Neutrophil (primary cell): ENCODE measurements around the gene PDGFD.

ENCODE experiments used
- H3K27ac ChIP-seq: fragments of 200-600 bp; sonication (generic); 2 replicates; pipeline ENCODE4 v1.5.1; 2016; ENCODE audit warnings: mild to moderate bottlenecking, moderate library complexity
- H3K27me3 ChIP-seq: fragments of 200-600 bp; sonication (generic); 2 replicates; pipeline ENCODE4 v1.6.0; 2016; ENCODE audit warnings: mild to moderate bottlenecking
- H3K36me3 ChIP-seq: fragments of 200-600 bp; sonication (generic); 2 replicates; pipeline ENCODE4 v1.5.1; 2017
- H3K4me1 ChIP-seq, 2 experiments: fragments of 200-600 bp in 1 of 2; sonication (generic) in 1 of 2; 1 replicate in 1 of 2; 2 replicates in 1 of 2; pipeline versions ENCODE4 v1.5.1 to v1.6.1; 2013 to 2016; ENCODE audit warnings: low read depth in 1 of 2, low read length in 1 of 2, mild to moderate bottlenecking in 1 of 2, moderate library complexity in 1 of 2; ENCODE audit not compliant: control insufficient read depth in 1 of 2, insufficient read depth in 1 of 2
- H3K4me3 ChIP-seq, 2 experiments: fragments of 200-600 bp in 1 of 2; sonication (generic) in 1 of 2; 1 replicate in 1 of 2; 2 replicates in 1 of 2; pipeline ENCODE4 v1.5.1; 2013 to 2016; ENCODE audit warnings: low read depth in 1 of 2, low read length in 1 of 2, mild to moderate bottlenecking in 1 of 2, moderate library complexity in 1 of 2
- H3K9me3 ChIP-seq: fragments of 200-600 bp; sonication (generic); 2 replicates; pipeline ENCODE4 v1.5.1; 2016
- TF ChIP-seq, protein P1 (sequence below): fragments of 200-600 bp; sonication (generic); IDR thresholded peaks from 2 replicates; pipeline ENCODE4 v1.5.1; 2016; ENCODE audit warnings: antibody characterized with exemption

PDGFD gene

GRCh38 chr11:104164028-104164520 is at the start of gene PDGFD:
PDGFD (minus strand) TSS chr11:104164147.
- Histone ChIP-seq H3K4me3 (peak within 1 kb of the TSS in 1 of 2 experiments; percentile 23), H3K4me1 (peaks cover 10 to 11% of the 10 kb centered on the region in 2 experiments), H3K36me3 (no peaks in the 10 kb centered on the region), H3K27ac (no peak within 1 kb of the TSS), H3K27me3 (peaks cover 37% of the 10 kb centered on the region), H3K9me3 (no peaks in the 10 kb centered on the region)
- TF ChIP-seq, protein P1, sequence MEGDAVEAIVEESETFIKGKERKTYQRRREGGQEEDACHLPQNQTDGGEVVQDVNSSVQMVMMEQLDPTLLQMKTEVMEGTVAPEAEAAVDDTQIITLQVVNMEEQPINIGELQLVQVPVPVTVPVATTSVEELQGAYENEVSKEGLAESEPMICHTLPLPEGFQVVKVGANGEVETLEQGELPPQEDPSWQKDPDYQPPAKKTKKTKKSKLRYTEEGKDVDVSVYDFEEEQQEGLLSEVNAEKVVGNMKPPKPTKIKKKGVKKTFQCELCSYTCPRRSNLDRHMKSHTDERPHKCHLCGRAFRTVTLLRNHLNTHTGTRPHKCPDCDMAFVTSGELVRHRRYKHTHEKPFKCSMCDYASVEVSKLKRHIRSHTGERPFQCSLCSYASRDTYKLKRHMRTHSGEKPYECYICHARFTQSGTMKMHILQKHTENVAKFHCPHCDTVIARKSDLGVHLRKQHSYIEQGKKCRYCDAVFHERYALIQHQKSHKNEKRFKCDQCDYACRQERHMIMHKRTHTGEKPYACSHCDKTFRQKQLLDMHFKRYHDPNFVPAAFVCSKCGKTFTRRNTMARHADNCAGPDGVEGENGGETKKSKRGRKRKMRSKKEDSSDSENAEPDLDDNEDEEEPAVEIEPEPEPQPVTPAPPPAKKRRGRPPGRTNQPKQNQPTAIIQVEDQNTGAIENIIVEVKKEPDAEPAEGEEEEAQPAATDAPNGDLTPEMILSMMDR, result no peak

GRCh38 chr11:104206936-104207335 is 43.0 kb upstream of the PDGFD start:
- Histone ChIP-seq H3K9me3 (peaks cover 3% of the 10 kb centered on the region), H3K27ac (no peak overlapping the region), H3K27me3 (no peaks in the 10 kb centered on the region), H3K4me1 (no peaks in the 10 kb centered on the region), H3K4me3 (no peak overlapping the region), H3K36me3 (no peaks in the 10 kb centered on the region)
- TF ChIP-seq, protein P1, result no peak

- no peaks in the 10 kb centered on the region for H3K27me3 ChIP-seq
- H3K27ac ChIP-seq, result no peak overlapping the region
- H3K4me1 ChIP-seq, result no peaks in the 10 kb centered on the region
- TF ChIP-seq, protein P1, result no peak
- H3K36me3 ChIP-seq, result no peaks in the 10 kb centered on the region
- peaks cover 3% of the 10 kb centered on the region for H3K9me3 ChIP-seq
- no peak overlapping the region for H3K4me3 ChIP-seq
These were observed 41.9 kb upstream of the PDGFD start for GRCh38 chr11:104205838-104206237.

DNA sequence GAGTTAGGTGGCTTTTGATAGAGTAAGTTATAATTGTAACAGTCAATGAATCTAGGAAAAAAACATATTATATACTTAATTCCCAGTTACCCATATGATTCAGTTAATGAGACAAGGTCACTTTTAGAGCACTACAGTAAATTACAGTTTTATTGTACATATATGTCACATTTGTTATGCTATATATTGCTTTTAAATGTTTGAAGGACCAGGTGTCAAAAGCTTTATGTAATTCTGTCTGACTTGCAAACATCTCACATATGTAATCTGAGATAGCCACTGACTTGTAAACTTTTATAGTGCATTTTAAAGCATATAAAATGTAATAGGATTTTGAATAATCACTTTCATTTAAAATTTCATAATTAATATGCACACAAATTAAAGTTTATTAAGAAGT is 36.7 kb upstream of the PDGFD start:
- H3K36me3 ChIP-seq, result no peaks in the 10 kb centered on the region
- H3K27ac ChIP-seq, result no peak overlapping the region
- no peaks in the 10 kb centered on the region for H3K4me1 ChIP-seq
- H3K4me3 ChIP-seq, result no peak overlapping the region
- TF ChIP-seq, protein P1, result no peak
- H3K9me3 ChIP-seq, result no peaks in the 10 kb centered on the region
- H3K27me3 ChIP-seq, result no peaks in the 10 kb centered on the region

- Histone ChIP-seq H3K4me1 (no peaks in the 10 kb centered on the region), H3K27me3 (no peaks in the 10 kb centered on the region), H3K27ac (no peak overlapping the region), H3K9me3 (no peaks in the 10 kb centered on the region), H3K4me3 (no peak overlapping the region), H3K36me3 (no peaks in the 10 kb centered on the region)
- TF ChIP-seq, protein P1, result no peak
These were observed 35.1 kb upstream of the PDGFD start for GRCh38 chr11:104199053-104199452.

- Histone ChIP-seq H3K27ac (no peak overlapping the region), H3K4me3 (no peak overlapping the region), H3K27me3 (no peaks in the 10 kb centered on the region), H3K36me3 (no peaks in the 10 kb centered on the region), H3K4me1 (no peaks in the 10 kb centered on the region), H3K9me3 (no peaks in the 10 kb centered on the region)
- TF ChIP-seq, protein P1, result no peak
These were observed 34.6 kb upstream of the PDGFD start for GRCh38 chr11:104198576-104198975.
